Measurements from ENCODE around the gene FGF6.

DNA sequence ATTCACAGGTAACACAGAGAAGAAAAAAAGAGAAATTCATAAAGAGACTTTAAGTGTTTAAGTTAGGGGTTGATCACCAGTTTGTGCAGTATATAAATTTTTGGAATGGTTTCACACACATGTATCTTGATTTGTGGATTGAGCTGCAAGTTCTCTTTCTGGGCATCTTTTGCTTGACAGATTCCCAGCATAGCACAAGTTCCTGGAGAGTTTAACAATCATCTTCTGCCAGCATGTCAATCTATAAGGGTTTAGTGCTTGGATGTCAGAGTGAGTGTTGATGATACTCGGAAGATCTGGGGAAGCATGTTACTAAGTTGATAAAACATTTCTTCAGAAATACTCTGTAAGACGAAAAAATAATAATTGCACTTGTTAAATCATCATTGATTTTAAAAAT is 43.9 kb upstream of the FGF6 start:
- TF ChIP-seq CTCF (IDR thresholded peaks at IDR 0.05; ENCODE audit: low read length) (no peak), EZH2 (IDR thresholded peaks at IDR 0.05; ENCODE audit: borderline replicate concordance, low read length) (no peak)

All from OCI-LY1 (cell line).